ENCODE measurements around the gene KIF5A.
A peak's percentile ranks its signal among the peaks of the same experiment; 100 is the strongest.

KIF5A gene

GRCh38 chr12:57632958-57633840 lies 83.4 kb downstream of the KIF5A start, which contains the start of gene B4GALNT1:
B4GALNT1 (minus strand) TSS chr12:57633201; CDS start chr12:57632132, 1,069 bp downstream.
- peak; percentile 81 for DNase-seq (ENCODE audit: low spot score)
